GM10266 (cell line): ENCODE data around the gene GASK1A.
"Not testable (repeated sequence)": the region's sequence is repeated elsewhere in the genome, so short reads cannot be mapped to it uniquely, and the experiment has no call there.

Experiments used
- DNase-seq: peaks from one replicate; pipeline ENCODE4 v3.0.0; 2012; ENCODE audit errors: extremely low spot score
- CTCF ChIP-seq: IDR thresholded peaks from 2 replicates; pipeline ENCODE4 v1.5.1; 2012; ENCODE audit warnings: mild to moderate bottlenecking, low read depth; ENCODE audit not compliant: control insufficient read depth, insufficient read depth; ENCODE audit errors: missing control alignments

GASK1A gene

GRCh38 chr3:43055806-43056770, 77.0 kb downstream of the GASK1A start:
- DNase-seq: no peak
- no peak for TF ChIP-seq CTCF

GRCh38 chr3:43059456-43059855, 80.3 kb downstream of the GASK1A start:
- TF ChIP-seq CTCF: no peak

GRCh38 chr3:43061101-43061895, 82.2 kb downstream of the GASK1A start:
- no peak for DNase-seq
- TF ChIP-seq CTCF: no peak

More at GRCh38 chr3:43059456-43059855, 80.3 kb downstream of the GASK1A start:
- DNase-seq: no peak

GRCh38 chr3:43062040-43062563, 83.0 kb downstream of the GASK1A start:
- no peak for DNase-seq
- TF ChIP-seq CTCF: no peak

GRCh38 chr3:43062564-43063040, 83.5 kb downstream of the GASK1A start:
- no peak for TF ChIP-seq CTCF
- no peak for DNase-seq

GRCh38 chr3:43063114-43063513, 84.0 kb downstream of the GASK1A start:
- no peak for TF ChIP-seq CTCF

GRCh38 chr3:43070670-43071069, 91.6 kb downstream of the GASK1A start:
- DNase-seq: not testable (repeated sequence)

More at GRCh38 chr3:43063114-43063513, 84.0 kb downstream of the GASK1A start:
- no peak for DNase-seq
